Activated CD4-positive, alpha-beta T cell treated with anti-CD3 and anti-CD28 coated beads, Interleukin-2, amount 50 U/mL, for 1 hour (primary cell): Measurements from ENCODE around the gene ACTRT2.

Source experiments
- DNase-seq: peaks from one replicate; pipeline ENCODE4 v3.0.0-alpha.2; 2020

ACTRT2 gene

DNA sequence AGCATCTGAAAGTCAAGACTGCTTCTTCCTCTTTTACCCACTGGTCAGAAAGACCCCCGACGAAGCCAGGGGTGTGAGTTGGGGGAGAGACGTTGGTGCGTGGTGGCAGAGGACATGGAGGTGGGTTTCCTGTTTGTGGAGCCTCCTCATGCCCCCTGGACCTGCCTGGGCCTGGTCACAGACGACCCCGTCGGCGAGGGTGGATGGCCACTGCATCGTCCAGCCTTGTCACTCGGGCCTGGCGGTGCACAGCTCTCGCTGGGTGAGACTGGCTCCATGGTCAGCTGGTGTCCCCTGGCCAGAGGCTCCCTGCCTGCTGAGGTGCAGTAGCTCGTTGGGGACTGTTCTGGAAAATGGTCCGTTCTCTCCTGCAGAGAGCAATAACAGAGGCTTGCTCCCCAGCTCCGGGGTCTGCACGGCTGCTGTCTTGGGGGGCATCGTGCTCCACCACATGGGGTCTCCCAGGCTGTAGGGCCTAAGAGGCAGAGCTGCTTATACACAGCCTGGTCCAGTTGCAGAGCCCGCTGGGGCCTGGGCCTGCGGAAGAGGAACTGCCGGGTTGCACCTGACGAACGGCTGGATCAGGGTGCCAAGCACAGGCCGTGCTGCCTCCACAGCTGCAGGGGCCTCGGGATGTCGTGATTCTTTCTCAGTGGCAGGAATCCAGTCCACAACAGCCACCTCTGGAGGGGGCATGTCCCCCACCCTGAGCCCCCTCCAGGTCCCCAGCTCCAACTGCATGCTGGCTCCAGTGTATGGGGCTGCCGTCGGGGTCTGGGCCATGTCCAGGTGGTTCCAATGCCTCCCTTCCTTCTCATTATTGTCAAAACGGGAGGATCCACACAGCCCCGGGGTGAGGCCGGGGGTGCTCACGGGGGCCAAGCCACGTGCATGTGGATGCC lies 18.0 kb upstream of the ACTRT2 start:
- no peak for DNase-seq

DNA sequence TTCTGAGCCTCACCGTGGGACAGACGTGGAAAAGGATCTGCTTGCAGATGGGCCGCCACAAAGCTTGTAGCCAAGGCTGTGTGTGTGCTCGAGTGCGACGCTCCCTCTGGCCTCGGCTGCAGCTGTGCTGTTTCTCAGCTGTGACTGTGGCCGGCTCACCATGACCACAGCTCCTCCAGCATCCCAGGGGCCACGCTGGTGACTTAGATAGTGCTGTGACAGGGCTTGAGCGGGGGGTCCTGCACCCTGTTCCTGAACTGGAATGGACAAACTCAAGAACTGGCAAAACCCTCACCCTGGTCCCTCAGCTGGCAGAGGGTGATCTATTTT lies 17.4 kb upstream of the ACTRT2 start:
- no peak for DNase-seq

DNA sequence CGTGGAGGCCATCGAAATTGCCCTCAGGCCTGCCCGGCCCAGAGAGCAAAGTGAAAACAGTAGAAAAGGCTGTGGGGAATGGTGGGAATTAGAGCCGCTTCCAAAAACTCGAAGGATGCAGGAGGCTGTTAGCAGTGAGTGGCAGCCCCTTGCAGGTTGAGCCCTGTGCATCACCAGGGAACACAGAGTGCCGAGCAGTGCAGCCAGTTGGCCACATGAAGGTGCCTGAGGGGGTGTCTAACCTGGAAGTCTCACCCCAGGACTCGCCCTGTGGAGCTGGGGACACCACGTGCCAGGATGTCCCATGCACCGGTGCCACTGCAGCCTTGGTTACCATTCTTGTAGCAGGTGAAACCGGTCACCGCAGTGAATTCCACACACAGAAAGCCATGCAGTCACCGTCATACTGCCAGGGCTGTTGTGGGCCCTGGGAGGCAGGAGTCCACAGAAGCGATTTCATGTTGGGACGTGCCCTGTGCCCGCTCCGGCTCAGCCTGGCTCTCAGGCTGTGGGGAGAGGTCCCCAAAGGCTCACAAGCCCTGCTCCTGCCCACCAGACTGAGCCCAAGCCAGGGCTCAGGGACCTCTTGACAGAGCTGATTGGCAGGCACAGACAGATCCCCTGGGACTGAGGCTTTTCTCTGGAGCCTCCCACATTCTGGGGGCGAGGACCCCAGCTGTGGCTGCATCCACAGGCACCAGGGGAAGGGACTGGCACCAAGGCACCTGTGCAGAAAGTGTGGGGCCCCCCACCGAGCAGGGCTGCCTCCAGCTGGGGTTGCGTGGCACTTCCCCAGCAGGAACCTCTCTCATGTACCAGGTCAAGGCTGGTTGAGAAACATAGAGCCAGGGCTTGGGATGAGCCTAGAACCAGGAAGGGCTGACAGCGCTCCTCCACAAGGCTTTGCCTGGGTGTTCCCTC lies 16.7 kb upstream of the ACTRT2 start:
- no peak for DNase-seq

DNA sequence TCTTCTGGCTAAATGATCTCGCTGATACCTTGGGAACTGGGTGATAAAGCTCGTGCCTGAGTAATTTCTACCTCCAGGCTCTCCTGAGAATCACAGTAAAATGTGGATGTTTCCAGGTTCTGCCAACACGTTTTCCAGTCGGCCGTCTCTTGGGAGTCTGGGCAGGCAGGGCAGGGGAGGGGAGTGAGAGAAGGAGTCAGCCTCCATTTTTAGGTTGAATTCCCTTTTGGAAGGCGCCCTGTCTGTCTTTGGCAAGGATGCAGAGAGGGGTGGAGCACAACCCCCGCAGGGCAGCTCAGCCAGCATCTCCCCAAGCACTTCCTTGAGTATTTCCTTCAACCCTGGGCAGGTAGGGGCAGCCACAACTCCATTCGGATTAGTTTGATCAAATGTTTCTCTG lies 15.5 kb upstream of the ACTRT2 start:
- no peak for DNase-seq

DNA sequence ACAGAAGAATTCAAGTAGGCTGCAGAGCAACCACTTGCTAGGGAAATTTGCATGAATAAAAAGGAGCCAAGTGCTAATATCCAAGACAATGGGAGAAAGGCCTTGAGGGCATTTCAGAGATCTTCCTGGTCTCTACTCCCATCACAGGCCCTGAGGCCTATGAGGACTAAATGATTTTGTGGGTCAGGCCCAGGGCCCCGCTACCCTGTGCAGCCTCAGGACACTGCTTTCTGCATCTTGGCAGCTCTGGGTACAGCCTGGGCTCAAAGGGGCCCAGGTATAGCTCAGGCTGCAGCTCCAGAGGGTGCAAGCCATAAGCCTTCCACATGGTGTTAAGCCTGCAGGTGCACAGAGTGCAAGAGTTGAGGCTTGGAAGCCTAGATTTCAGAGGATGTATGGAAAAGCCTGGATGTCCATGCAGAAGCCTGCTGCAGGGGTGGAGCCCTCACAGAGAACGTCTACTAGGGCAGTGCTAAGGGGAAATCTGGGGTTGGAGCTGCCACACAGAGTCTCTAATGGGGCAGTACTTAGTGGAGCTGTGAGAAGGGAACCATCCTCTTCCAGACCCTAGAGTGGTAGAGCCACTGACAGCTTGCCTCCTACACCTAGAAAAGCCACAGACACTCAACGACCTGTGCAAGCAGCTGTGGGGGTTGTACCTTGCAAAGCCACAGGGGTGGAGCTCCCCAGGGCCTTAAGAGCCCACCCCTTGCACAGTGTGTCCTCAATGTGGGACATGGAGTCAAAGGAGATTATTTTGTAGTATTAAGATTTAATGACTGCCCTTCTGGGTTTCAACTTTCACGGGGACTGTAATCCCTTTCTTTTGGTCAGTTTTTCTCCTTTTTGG lies 13.7 kb upstream of the ACTRT2 start:
- DNase-seq, result no peak

DNA sequence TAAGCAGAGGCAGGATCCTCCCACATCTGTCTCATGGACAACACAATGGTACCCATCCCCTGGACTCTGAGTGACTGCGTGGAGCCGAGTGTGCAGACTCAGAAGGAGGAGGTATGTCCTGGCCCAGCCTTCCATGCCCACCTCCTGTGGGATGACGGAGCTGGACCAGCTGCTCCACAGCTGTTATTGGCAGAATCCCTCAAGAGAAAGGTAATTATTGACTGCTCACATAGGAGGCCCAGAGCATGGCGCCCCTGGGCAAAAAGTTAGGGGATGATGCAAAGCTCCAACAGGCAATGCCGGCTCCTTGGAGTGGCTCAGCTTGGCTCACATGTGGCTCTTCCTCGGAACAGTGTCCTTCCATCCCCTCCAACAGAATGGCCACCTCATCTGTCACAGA lies 12.2 kb upstream of the ACTRT2 start:
- no peak for DNase-seq

DNA sequence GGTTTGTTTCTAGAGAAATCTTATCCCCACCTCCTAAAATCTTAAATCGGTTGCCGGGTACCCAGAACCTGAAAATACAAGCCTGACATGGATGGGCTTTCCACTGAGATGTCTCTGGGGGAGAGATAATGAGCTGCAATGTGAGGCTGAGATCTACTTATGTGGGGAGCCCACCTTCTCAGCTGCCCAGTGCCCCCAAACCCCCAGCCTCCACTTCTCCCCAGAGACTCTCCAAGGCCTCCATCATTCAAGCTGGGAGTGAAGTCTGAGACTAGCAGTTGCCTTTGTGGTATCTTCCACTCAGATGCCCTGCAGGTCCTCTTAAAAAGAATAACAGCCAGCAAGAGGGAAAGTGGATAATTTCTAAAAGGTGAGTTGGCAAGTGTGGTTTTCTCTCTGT lies 11.7 kb upstream of the ACTRT2 start:
- DNase-seq, result no peak

DNA sequence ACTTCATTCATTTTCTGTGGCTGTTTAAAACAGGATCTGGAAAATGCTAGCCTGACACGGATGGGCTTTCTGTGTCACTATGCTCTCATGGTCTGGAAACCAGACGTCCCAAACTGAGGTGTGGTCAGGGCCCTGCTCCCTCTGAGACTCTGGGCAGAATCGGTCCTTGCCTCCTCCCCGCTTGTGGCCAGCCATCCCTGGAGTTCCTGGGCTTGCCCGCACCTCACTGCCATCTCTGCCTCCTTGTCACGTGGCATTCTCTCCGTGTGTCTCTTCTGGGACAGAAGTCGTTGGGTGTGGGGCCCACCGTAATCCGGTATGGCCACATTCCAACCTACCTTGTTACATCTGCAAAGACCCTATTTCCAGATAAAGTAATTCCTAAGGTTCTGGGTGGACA lies 10.1 kb upstream of the ACTRT2 start:
- DNase-seq, result no peak

DNA sequence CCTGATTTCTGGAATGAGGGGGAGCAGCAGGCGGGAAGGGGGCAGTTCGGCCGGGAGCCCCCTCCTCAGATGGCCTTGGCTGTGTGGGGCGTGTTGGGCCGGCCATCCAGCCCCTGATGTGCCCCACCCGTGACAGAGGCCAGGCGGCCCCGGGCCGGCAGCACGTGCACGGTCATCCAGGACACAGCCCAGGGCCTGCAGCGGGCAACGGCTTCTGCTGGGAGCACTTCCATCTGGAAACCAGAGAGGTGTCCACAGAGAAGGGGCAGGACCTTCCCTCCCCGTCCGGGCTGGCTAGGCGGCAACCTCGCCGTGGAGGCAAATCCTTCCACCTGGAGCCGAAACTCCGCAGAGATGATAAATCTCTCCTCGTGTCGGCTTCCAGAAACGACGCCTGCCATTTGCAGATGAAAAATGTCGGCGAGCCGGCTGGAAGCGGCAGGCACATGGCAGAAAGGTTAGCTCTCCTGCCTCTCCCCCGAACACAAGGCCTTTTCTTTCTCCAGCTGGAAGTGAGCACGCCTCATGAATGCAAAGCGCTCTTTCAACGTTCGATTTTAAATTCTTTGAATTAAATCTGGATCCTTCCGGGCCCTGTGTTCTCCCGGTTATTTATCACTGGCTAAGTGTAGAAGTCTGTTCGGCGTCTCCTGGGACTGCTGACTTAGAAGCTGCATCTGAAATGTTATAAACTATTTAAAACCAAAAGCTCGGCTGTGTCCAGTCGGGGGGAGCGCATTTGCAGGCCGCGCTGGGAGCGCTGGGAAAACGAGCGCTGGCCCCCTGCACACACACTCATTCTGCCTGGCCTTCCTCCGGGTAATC lies 9.4 kb upstream of the ACTRT2 start:
- DNase-seq, result no peak

DNA sequence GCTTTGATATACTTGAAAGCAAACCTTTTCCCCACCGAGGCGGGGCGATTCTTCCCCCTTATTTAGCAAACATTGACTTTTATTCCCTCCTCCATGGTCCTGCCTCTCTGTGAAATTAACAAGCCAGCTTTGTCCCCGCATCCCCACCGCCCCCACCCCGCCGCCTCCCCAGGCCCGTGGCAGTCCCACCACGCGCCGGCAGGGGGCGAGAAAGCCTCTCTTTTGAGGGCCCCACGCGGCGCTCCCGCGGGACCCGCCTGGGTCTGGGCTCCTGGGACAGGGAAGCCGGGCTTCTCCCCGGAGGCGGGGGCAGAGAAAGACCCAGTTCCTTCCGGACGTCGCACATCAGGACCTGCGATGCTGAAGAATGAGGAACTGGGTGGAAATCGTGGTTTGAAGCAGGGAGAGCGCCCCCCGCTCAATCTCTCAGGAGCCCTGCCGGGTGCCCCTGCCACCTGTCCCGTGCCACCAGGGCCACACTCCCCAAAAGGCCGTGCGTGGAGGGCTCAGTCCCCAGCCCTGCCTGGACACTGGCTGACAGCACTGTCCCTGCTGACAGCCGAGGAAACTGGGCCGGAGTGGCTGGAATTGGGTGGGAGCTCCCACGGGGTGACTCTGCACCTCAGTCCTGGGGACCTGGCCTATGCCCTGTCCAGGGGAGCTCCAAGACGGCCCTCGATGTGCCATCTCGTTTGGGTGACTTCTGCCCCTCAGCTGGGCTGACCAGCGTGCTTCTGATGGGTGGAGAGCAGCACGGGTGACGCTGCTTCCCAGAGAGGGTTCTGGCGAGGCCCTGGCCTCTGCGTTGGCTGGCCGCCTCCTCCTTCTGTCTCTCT lies 8.6 kb upstream of the ACTRT2 start:
- peak; percentile 48 for DNase-seq

DNA sequence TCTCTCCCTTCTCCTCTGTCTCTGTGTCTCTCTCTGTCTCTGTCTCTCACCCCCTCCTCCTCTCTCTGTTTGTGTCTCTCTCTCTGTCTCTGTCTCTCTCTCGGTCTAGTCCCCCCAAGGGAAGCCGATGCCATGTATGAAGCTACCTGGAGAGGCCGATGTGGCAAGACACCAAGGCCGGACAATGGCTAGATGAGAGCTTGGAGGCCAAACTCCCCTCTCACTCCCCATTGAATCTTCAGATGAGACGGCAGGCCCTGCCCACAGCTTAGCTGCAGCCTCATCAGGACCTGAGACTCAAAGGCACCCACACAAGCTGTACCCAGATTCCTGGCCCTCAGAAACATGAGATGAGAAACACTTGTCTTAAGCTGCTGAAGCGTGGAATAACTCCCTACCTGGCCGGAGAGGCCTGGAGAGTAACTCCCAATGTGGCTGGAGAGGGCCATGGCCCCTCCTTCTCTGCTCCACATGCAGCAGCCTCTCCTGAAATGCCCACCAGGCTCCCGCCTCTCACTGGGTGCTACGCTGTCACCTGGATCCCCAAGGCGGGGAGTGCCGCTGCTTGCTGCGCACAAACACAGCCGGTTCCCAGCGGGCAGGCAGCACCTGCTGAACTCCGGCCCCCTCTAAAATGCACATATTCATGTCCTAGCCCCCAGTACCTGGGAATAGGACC lies 7.8 kb upstream of the ACTRT2 start:
- DNase-seq, result no peak

DNA sequence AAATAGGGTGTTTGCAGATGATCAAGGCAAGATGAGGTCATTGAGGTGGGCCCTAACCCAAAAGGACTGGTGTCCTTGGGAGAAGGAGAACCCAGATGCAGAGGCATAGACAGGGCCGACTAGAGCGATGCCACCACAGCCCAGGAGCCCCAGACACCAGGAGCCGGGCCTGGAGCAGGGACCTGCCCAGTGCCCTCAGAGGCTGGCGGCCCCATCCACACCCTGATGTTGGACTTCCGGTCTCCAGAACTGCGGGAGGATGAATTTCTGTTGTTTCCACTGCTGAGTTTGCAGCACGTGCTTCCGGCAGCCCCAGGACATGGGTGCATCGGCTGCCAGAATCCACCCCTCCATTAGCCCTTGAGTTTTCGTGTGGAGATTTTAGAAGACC lies 7.2 kb upstream of the ACTRT2 start:
- no peak for DNase-seq

DNA sequence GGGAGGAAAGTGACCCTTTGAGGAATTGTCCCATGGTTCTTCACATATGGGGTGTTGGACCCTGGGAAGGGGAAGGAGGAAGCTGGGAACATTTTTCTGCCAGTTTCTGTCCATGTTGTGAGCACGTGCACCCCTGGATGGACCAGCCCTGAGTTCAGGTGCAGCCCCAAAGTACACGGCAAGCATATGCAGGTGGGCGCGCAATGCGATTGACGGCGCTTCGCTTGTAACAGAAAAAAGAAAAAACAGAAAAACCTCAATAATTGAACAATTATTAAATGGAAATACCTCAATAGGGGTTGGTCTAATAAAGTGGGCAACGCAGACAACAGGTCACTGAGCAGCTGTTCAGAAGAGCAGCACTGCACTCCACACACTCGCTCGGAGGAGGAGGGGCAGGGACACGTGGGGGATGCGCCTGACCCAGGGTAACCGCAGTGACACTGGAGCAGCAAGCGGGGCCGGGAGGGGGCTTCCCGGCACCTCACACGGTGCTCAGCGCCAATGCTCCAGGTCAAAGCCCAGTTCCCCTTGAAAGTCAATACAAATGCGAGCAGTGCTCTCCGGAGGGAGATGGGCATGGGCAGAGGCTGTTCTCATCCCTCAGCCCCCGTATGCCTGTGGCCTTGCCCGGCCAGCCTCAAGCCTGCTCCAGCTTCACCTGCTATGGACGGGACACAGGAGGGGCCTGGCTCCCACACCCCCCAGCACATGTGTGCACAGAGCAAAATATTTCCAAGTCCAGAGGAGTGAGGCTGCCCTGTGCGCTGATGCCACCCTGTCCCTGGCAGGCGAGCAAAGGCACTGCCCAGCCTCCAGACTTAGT lies 6.6 kb upstream of the ACTRT2 start:
- DNase-seq, result no peak

DNA sequence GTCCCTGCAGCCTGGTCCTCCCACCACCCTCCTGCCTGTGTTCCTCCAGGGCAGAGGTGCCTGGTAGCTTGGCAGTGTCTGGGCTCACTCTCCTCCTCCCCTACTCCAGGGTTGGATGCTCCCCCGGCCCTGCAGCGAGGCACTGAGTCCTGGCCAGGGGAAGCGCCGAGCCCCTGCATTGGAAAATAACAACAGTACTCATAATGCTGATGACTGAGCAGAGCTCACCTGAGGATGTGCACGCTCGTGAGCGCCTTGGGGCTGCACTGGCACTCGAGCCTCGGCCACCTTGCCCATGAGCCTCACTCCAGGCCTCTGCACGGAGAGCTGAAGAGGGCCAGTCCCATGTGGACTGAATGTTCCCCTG lies 6.0 kb upstream of the ACTRT2 start:
- no peak for DNase-seq

DNA sequence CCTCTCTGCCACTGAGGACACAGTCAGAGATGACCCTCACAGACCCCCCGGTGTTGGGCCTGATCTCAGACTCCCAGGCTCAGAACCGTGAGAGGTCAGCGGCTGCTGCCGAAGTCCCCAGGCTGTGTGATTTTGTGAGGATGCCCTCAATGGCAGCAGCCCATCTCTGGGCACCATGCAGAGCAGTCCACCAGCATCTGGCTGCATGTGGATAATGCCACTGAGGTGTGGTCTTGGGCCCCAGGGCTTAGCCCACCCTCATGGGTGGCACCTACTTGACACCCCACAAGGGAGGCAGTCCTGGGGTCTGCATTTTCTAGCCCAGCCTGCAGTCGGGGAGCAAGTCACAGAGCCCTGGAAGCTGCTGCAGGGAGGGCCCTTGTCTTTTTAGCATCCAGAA lies 5.5 kb upstream of the ACTRT2 start:
- DNase-seq, result no peak

DNA sequence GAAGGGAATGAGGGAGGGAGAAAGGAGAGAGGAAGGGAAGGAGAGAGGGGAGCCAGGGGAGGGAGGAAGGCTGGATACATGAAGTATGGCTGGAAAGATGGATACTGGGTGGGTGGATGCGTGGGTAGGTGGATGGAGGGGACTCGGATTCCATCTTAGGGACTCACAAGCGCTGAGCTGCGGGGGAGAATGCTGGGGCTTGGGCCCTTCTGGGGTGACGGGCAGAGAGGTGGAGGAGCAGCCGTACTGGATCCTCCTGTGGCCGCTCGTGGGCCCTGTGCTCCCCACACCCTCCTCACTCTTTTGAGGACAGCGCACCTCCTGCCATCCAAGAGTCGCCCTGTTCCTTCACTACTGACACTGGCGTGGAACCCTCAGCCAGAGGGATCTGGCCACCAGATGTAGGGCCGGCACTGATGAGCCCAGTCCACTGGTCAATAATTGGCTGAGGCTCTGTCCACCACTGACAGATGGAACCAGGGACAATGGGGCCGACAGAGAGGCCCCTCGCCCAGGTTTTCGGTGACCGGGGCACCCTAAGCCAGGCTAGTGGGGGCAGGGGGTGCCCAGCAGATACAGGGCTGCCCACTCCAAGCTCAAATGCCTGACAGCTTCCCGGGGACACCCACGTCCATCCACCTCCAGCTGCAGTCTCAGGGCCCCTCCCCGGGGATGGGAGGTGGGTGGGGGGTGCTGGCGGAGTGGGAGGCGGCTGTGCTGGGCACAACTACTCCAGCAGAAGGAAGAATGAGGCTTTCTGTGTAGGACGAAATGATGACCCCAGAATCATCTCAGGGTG lies 4.4 kb upstream of the ACTRT2 start:
- no peak for DNase-seq

DNA sequence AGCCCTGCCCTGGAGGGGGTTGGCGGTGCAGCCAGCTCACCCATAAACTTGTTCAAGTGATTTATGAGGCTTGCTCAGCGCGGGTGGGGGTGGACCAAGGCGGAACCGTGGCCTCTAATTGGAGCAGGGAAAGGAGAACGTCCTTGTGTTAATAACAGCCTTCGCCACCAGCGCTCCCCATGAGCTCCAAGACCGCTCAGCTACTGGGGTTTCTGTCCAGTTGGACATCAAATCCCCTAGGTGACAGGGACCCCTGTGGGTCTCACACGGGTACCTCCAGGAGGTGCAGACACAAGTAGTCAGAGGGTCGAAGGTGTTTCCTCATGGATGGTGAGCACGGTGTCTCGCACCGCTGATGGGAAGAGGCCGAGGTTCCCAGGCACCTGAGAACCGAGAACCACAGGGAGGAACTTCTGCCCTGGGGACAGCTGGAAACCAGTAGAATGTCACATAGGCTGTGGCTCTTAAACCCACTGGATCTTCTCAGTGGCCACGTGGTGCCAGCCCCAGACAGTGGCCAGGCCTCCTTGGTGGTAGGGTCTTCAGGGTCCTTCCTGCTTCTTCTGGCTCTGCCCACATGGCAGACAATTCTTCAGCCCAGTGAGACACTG lies 3.7 kb upstream of the ACTRT2 start:
- DNase-seq, result no peak

DNA sequence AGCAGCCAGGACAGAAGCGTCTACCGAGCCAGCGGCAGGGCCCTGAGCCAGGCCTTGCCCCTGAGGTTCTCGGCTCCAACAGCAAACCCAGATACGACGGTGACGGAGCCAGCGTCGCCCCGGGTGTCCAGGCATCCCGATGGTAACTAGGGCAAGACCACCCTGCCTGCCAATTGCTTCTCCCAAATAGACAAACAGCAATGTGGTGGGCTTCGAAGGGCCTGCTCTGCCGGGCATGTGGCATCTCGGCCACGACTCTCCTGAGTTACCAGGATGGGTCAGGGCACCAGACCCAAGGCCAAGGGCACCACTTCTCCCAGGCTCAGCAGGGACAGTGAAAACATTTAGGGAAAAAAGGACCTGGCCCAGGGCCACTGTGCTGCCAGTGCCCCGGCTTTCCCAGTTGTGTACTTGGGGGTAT lies 3.2 kb upstream of the ACTRT2 start:
- no peak for DNase-seq

DNA sequence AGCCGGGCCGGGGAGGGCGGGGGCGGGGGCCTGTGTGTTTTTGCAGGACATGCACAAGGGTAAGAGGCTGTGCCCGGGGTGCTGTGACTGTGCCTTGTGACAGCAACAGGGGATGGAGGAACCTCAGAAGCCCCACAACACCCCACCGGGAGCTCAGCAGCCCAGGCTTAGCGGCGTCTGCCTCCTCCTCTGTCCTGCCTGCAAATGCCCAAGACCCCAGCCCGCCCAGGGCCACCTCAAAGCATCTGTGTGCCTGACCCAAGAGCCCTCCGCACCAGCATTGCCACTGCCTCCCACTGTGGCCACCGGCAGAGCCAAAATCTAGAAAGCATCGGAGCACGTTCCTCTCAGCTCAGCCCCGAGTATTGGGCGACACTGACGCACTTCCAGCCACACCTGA lies 2.7 kb upstream of the ACTRT2 start:
- no peak for DNase-seq
